Osteoblast (primary cell): ENCODE data around the gene CDH1. TPM values are rescaled to one million over a fixed set of nuclear protein-coding genes. Genes with fewer than 3 reads are reported as not detected.

Experiments used
- DNase-seq: peaks from one replicate; pipeline ENCODE4 v3.0.0; 2011; ENCODE audit warnings: low spot score, mixed read lengths; ENCODE audit not compliant: insufficient read length; ENCODE audit errors: missing footprints
- H2AFZ ChIP-seq: 2 replicates; pipeline ENCODE4 v1.6.0; 2011; ENCODE audit warnings: mild to moderate bottlenecking, low read length
- H3K27ac ChIP-seq: 2 replicates; pipeline ENCODE4 v1.5.1; 2011; ENCODE audit warnings: mild to moderate bottlenecking, low read depth, low read length, moderate library complexity
- H3K27me3 ChIP-seq: 2 replicates; pipeline ENCODE4 v1.6.0; 2012; ENCODE audit warnings: mild to moderate bottlenecking, control low read depth, inconsistent platforms, low read length, moderate library complexity; ENCODE audit not compliant: insufficient read depth
- H3K36me3 ChIP-seq: 2 replicates; pipeline ENCODE4 v1.5.1; 2011; ENCODE audit warnings: mild to moderate bottlenecking, low read length, control low read depth, moderate library complexity; ENCODE audit not compliant: insufficient read depth
- H3K4me1 ChIP-seq: 2 replicates; pipeline ENCODE4 v1.5.1; 2011; ENCODE audit warnings: mild to moderate bottlenecking, low read length, control low read depth, moderate library complexity; ENCODE audit not compliant: insufficient read depth
- H3K4me2 ChIP-seq: 2 replicates; pipeline ENCODE4 v1.6.0; 2011; ENCODE audit warnings: mild to moderate bottlenecking, low read length; ENCODE audit not compliant: insufficient read depth
- H3K4me3 ChIP-seq: fragments of 200-600 bp; sonication (generic); 3 replicates; pipeline ENCODE4 v1.5.1; 2012; ENCODE audit warnings: mild to moderate bottlenecking, low read length, inconsistent platforms; ENCODE audit not compliant: insufficient read depth
- H3K79me2 ChIP-seq: 2 replicates; pipeline ENCODE4 v1.6.0; 2012; ENCODE audit warnings: mild to moderate bottlenecking, low read length, control low read depth, inconsistent platforms; ENCODE audit not compliant: insufficient read depth
- H3K9me3 ChIP-seq: 2 replicates; pipeline ENCODE4 v1.5.1; 2011; ENCODE audit warnings: low read depth, low read length, control low read depth
- H4K20me1 ChIP-seq: 2 replicates; pipeline ENCODE4 v1.6.0; 2012; ENCODE audit warnings: mild to moderate bottlenecking, low read length, control low read depth; ENCODE audit not compliant: insufficient read depth
- CTCF ChIP-seq: IDR thresholded peaks from 2 replicates; pipeline ENCODE4 v1.5.1; 2011; ENCODE audit warnings: mild to moderate bottlenecking, low read depth, low read length, moderate library complexity; ENCODE audit errors: extremely low read depth
- total RNA-seq: library from RNA; depleted of rRNA; stranded (reverse); fragments of >200 nt; gene quantifications from 2 replicates; pipeline ENCODE4 v1.2.3, GENCODE V29; 2012

The CDH1 gene
- total RNA-seq, 1 donor: 1.1 TPM

GRCh38 chr16:68772871-68773270 lies 35.8 kb downstream of the CDH1 start:
- Histone ChIP-seq H3K9me3 (no peaks in the 10 kb centered on the region), H3K27me3 (peaks cover 13% of the 10 kb centered on the region), H3K4me3 (no peak overlapping the region), H3K79me2 (no peaks in the 10 kb centered on the region), H3K36me3 (no peaks in the 10 kb centered on the region), H3K4me2 (no peak overlapping the region), H2AFZ (no peak overlapping the region), H3K4me1 (no peaks in the 10 kb centered on the region), H4K20me1 (no peaks in the 10 kb centered on the region), H3K27ac (no peak overlapping the region)
- no peak for DNase-seq
- TF ChIP-seq CTCF: no peak

GRCh38 chr16:68774982-68775634 lies 38.0 kb downstream of the CDH1 start:
- no peaks in the 10 kb centered on the region for H3K9me3 ChIP-seq
- H3K27me3 ChIP-seq: peaks cover 18% of the 10 kb centered on the region
- no peaks in the 10 kb centered on the region for H3K79me2 ChIP-seq
- no peak overlapping the region for H3K27ac ChIP-seq
- no peaks in the 10 kb centered on the region for H4K20me1 ChIP-seq
- no peak overlapping the region for H2AFZ ChIP-seq
- TF ChIP-seq CTCF: no peak
- H3K4me2 ChIP-seq: no peak overlapping the region
- H3K36me3 ChIP-seq: no peaks in the 10 kb centered on the region
- no peak for DNase-seq
- no peaks in the 10 kb centered on the region for H3K4me1 ChIP-seq
- H3K4me3 ChIP-seq: no peak overlapping the region

GRCh38 chr16:68776821-68777485 lies 39.9 kb downstream of the CDH1 start:
- no peak overlapping the region for H3K4me2 ChIP-seq
- no peaks in the 10 kb centered on the region for H3K79me2 ChIP-seq

More at GRCh38 chr16:68776821-68777485, 39.9 kb downstream of the CDH1 start:
- Histone ChIP-seq H3K4me1 (no peaks in the 10 kb centered on the region), H4K20me1 (no peaks in the 10 kb centered on the region), H3K27ac (no peak overlapping the region), H3K36me3 (no peaks in the 10 kb centered on the region), H2AFZ (no peak overlapping the region), H3K27me3 (peaks cover 31% of the 10 kb centered on the region), H3K4me3 (no peak overlapping the region), H3K9me3 (no peaks in the 10 kb centered on the region)
- no peak for DNase-seq
- TF ChIP-seq CTCF: no peak
